GM19455 (cell line): ENCODE measurements around the gene TENM4.

Experiments
- ATAC-seq: cut with Tn5 transposase; IDR thresholded peaks from one replicate; pipeline ENCODE4 v1.9.1; 2021; ENCODE audit not compliant: unreplicated experiment

TENM4 gene

GRCh38 chr11:78949976-78950690, 490.7 kb downstream of the TENM4 start:
- ATAC-seq, result no peak

GRCh38 chr11:78946945-78947902, 493.6 kb downstream of the TENM4 start:
- no peak for ATAC-seq

DNA sequence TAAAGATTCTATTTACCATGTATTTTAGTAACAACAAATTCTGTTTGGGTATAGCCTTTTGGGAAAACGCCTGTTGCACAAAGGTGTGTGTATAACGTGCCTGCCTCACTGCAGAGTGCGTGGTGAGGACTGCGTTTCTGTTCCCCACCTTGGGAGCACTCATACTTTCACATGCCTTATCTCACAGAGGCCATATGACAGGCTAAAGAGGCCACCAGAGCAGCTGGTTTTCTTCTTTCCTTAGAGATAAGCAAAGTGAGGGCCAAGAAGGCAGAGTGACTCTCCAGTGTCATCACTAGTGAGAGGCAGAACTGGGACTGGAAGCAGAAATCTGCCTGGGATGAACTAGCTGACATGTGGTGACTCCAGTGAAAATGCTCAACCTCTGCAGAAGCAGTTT, 497.0 kb downstream of the TENM4 start:
- no peak for ATAC-seq

DNA sequence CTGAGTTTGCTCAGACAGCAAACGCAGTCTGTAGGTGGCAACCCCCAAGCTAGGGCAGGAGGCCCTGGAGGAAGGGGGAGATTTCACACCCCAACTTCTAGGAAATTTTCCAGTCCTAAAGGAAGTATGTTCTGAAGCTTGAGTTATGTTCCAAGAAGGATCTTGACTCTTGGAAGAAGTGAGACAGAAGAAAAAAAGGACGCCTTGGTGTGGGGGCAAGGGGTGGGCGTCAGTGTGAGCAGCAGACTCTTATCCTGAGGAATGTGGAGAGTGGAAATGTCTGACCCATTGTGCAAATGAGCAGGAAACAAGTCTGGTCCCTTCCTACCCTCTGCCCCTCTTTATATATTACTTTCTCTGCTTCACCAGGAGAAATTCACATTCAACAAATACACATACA, 497.7 kb downstream of the TENM4 start:
- no peak for ATAC-seq

GRCh38 chr11:78941226-78941851, 499.5 kb downstream of the TENM4 start:
- no peak for ATAC-seq

GRCh38 chr11:78940500-78941225, 500.2 kb downstream of the TENM4 start:
- no peak for ATAC-seq

DNA sequence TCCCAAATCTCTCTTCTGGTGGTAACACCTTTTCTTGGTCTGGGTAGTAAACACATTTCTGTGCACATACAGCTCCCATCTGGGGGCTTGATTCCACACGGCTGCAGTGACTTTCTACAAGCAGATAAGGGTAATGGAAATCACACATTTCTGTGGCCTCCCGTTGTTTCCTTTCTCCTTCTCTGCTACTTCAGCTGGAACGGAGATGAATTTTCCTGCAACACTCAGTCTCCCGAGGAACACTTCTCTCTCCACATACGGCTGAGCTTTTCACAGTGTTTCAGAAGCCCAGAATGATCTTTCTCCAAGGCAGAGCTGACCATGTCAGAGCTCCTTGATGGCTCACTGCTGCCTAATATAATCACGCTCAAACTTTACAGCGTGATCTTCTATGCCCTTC, 501.9 kb downstream of the TENM4 start:
- ATAC-seq, result no peak

DNA sequence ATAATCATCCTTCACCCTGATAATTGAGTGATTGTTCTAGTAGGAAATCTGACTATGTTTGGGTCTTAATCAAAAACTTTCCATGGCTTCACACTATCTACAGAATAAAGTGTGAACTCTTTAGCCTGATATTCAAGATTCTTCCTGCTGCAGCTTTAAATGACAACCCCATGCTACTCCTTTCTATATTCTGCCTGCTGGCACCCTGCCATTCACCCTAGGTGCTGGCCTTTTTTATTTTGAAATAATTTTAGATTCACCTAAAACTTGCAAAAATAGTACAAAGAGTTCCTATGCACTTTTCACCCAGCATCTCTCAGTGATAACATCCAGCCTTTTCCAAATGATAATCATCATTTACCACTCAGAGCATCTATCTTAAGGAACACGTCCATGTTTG, 502.8 kb downstream of the TENM4 start:
- ATAC-seq, result no peak

DNA sequence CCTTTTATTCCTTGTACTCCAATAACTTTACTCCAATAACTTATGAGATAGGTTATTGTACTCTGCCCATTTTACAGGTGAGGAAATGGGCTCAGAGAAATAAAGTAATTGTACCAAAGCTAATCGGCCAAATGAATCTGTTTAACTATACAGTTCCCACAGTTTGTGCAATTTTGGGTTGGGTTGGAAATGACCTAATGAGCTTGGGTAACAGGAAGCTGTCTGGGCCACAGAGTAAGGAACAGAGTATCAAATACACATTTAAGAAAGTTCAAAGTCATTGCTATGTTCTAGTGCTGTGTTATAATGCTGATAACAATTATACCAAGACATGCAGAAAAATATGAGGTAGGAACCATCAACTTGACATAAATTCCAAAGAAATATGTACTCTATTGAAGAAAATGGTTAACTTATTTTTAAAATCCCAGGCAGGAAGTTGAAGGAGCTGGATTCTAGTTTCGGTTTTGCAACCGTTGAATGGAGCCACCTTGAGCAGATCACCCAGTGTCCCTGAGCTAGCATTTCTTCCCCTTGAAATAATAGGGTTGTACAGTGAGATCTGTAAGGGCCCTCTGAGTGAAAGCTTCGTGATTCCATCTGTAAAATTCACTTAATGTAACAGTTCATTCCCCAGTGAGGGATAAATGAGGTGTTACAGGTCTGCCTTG, 505.3 kb downstream of the TENM4 start:
- no peak for ATAC-seq

- no peak for ATAC-seq
Observed at GRCh38 chr11:78933350-78933749, 507.5 kb downstream of the TENM4 start.

DNA sequence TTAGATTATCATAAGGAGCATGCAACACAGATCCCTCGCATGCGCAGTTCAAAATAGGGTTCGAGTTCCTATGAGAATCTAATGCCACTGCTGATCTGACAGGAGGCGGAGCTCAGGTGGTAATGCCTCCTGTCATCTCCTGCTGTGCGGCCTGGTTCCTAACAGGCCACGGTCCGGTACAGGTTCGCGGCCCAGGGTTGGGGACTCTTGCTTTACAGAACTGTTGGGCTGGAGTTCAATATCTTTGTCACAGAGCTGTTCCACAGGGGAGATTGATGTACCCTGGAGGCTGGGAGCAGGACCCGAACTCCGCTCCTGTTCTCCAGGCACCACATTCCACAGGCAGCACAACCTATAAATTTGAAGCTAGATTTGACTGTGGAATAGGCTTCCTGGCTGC, 508.1 kb downstream of the TENM4 start:
- no peak for ATAC-seq

- ATAC-seq, result no peak
Observed at GRCh38 chr11:78931891-78932290, 508.9 kb downstream of the TENM4 start.

DNA sequence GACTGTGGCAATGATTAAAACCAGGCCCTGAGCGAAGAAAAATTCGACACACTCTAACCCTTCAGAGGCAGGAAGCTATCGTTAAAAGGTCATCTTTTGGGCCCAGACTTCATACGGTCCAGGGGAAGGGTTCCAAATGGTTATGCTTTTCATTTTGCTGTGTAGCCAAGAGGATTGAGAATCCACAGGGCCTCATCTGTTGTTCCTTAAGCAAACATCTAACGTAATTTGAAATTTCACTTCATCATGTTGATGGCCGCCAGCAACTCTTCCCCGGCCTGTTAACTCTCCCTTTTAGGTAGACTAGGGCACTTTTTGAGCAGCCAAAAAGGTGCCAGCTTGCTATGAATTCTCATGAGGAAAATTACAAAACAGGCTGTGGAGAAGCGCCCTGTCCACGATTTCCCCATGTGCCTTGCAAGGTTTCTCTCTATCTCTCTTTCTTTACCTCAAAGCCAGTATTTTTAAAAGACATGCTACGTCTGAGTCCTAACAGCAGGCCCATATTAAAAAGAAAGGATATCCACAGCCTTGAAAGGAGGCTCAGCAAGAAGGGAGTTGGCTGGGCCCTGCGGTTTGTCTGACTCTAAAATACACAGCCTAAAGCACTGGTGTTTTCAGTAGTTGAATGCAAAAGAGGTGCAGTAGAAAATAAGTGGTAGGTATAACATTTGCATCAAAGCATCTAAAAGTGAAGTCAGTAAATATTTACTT, 509.9 kb downstream of the TENM4 start:
- no peak for ATAC-seq

GRCh38 chr11:78929906-78930220, 511.0 kb downstream of the TENM4 start:
- ATAC-seq, result no peak

DNA sequence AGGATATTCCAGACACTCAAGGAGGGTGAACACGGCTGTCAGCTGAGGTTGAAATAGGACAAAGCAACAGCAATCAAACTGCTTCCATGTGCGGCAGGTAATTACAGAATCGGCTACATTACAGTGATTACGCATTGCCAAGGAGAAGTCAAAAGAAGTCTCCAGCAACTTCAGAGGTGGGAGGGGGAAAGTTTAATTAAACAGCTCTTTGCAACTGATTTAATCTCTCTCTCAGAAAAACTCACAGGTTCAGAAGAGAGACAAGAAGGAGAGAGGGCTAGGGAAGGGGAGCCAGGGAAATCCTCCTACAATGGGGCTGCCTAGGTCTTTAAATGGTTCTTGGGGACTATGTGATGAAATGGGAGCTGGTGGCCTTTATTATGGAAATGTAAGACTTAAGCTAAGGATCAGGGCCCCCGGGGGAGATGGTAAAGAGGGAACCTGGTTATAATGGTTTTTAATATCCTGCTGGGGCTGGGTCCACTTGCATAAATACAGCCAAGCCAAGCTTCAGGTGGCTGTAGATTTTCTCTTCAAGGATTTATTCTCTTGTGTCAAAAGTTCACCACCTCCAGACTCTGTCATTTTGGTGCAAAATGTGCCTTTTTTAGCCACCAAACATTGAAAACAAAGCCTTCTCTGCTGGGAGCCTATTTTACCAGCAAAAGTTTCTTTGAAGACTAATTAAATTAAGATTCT, 511.5 kb downstream of the TENM4 start:
- no peak for ATAC-seq

DNA sequence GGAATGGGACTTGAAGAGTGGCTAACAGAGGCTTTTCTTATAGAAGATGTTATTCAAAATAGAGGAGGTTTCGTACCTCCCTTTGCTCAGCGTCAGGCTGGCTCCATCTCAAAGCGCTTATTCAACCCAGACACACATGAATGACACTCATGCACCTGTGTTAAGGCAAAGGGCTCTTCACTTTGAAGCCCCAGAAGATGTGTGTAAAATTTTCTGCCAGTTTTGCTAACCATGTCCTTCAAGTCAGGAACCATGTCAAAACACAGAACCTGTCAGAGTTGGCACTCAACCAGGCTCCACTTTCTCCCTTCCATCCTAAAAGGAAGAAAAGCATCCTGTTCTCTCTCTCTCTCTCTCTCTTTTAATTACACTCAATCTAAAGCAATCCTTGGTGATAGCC, 513.3 kb downstream of the TENM4 start:
- ATAC-seq, result no peak

GRCh38 chr11:78926633-78927338, 514.0 kb downstream of the TENM4 start:
- ATAC-seq, result no peak

DNA sequence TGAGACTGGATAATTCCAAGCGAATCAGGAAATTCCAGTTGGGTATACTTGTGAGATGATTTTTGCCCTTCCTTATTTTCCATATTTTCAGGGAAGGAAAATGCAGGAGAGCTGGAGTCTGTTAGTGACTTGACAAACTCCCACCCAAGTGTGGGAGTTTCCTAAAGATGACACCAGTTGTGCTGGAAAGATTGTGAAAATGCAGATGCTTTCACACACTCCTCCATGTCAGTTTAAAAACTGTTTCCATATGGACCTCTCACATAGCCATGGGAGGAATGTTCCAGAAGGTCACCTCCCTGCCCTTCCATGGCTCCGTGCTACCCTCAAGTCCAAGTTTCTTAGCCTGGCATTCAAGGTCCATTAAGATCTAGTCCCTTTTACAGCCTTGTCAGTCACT, 515.4 kb downstream of the TENM4 start:
- ATAC-seq, result no peak
